Posterior cingulate gyrus (tissue), 11 donors: ENCODE measurements around the gene GPR39.
A peak's percentile ranks its signal among the peaks of the same experiment; 100 is the strongest.

Source experiments
- DNase-seq, 10 donors: peaks; one replicate each; pipeline versions ENCODE4 v3.0.0 to v3.0.0-alpha.2; 2020 to 2021; ENCODE audit warnings: mixed read lengths in 3 of 10
- intact Hi-C: fragments of 100-400 bp; cut with DNase I; formaldehyde crosslinking; loops from one replicate; pipeline ENCODE4 v1.15.1; 2023

The GPR39 gene

DNA sequence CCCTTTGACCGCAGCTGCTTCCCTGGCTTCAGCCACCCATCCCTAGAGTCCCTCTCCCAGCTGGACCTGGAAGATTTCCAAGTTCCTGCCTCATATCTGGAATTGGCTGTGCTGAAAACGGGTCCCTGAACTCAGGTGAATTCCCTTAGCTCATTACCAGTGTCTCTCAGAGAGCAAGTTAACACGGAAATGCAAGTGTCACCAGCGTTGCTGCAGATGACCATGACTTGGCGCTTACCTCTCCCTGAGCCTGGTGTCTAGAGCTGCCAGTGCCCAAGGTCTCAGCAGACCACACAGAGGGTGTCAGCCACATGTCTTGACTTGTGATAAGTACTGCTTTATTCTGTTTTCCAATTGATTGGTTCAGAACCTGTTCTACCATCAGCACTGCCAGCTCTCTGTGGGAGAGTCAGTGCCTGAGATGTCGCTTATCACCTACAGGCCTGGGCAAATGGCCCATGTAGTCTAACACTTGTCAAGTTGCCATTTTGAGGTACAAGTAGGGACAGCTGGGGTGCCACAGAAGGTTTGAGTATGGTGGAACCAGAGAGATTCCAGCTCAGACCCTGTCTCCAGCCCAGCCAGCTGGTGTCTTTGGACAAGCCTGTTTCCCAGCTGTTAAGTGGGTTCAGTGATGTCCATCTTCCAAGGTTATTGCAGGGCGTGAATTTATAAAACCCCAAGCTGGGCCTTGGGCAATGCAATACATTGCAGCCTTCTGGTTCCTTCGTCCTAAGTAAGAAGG, 204.7 kb downstream of the GPR39 start:
- intact Hi-C loops: no loop called here
- DNase-seq: no peak

GRCh38 chr2:132623096-132623839, 206.7 kb downstream of the GPR39 start:
- intact Hi-C loops: no loop called here
- no peak for DNase-seq

DNA sequence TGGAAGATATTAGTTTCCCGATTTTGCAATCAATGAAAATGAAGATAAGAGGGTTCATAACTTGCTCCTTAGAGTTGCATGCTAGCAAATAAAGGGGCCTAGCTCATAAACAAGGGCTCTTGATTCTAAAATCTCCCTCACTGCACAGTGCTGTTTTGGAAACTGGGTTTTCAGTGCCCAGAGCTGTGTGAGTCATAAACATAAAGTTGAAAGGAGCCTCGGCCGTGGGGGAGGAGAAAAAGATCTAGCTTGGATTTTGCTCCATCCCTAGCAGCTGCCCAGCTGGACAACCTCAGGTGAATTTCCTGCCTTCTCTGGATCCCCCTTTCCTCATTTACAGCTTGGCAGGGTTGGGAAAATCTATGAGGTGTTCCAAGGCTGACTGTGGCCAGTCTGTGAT, 210.9 kb downstream of the GPR39 start:
- intact Hi-C loops: no loop called here
- DNase-seq: no peak

DNA sequence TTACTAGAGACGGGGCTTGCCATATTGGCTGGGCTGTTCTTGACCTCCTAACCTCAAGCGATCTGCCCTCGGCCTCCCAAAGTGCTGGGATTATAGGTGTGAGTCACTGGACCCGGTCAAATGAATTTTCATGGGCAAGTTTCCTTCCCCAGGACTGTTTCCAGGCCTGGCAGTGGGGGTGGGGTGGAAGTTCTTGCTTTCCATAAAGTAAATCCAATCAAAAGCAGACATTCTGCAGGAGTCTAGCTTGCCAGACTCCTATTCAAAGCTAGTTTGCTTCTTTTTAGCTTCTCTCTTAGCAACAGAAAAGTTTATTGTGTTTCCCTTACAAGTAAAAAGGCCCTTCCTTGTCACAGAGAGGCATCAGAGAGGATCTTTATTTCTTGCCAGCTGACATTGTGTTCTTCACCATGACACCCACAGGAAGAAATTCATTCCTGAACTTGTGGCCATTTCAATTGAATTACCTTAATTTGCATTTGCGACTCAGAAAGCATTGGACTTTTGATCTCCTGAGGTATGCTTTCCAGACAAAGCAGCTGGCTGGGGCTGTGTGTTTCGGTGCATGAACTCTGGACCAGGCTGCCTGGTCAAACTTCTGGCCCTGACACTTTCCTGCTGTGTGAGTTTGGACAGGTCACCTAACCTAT, 215.5 kb downstream of the GPR39 start:
- intact Hi-C loops: no loop called here
- peak in 4 of 10 donors; percentile 21 to 67 (median 32) for DNase-seq

DNA sequence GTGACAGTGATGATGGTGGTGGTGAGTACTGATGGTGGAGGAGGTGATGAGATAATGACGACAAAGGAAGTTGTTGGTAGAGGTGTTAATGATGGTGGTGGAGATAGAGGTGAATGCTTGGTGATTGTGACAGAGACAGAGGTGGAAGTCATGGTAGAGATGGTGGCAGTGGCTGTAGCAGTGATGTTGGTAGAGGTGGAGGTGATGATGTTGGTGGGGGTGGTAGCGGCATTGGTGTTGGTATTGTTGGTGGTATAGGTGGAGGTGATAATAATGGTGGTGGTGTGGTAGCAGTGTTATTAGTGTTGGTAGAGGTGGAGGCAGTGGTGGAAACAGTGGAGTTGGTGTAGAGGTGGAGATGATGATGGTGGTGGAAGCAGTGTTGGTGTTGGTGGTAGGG, 217.0 kb downstream of the GPR39 start:
- DNase-seq: no peak
- intact Hi-C loops: no loop called here

DNA sequence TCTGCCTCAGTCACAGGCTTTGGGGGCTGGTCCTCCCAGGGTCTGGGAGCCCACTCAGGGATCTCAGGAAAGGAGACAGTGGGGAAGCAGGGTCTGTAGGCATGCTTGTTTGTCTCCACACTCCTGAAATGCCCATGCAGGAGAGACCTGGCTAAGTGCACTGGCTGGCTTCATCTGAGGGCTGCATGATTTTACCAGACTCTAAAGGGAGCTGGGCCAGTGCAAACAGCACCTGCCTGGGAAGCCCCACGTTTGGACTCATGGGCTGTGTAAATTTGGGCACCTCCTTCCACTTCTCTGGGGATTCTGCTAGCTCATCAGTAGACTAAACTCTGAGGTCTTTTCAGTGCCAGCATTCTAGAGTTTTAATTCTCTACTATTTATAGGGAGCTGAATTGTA, 219.7 kb downstream of the GPR39 start:
- intact Hi-C loops: no loop called here
- DNase-seq: no peak

- intact Hi-C loops: no loop called here
- no peak for DNase-seq
Measured at GRCh38 chr2:132638313-132639040, 221.9 kb downstream of the GPR39 start.

GRCh38 chr2:132640116-132640515, 223.5 kb downstream of the GPR39 start:
- intact Hi-C loops: no loop called here

DNA sequence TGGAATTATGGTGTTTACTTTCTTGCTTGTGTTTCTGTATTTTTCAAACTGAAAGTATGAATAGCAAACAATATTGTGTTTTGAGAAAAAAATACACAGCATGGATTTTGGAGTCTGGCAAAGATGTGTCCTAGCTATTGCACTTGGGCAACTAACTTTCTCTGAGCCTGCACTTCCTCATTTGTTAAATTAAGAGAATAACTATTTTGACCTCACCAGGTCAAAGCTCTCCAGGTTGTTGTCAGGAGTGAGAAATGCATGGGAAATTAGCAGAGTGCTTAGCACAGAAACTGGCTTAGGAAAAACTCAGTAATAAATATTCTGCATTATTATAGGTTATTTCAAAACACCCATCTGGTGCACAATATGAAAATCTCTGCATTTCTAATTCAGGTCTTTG, 225.2 kb downstream of the GPR39 start:
- no peak for DNase-seq
- intact Hi-C loops: no loop called here

More at GRCh38 chr2:132640116-132640515, 223.5 kb downstream of the GPR39 start:
- DNase-seq: no peak

DNA sequence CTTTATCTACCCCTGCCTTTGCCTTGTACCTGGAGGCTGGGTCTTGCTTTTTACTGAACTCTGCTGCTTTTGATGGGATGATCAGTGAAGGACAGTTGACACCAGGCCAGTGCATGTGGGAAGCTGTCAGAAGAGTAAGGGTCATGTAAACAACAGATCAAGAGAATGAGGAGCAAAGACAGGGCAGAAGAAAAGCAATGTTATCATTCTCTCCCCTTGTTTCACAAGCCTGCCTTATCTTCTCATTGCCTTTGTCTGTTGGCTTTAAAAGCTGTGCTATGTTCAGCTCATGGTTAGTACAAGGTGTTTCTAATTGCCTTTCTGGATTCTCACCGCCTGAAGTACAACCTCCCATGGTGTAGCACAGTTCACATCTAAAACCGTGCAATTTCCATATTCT, 225.8 kb downstream of the GPR39 start:
- intact Hi-C loops: no loop called here
- no peak for DNase-seq

- DNase-seq: no peak
Measured at GRCh38 chr2:132645176-132645575, 228.6 kb downstream of the GPR39 start.

GRCh38 chr2:132645722-132646539, 229.3 kb downstream of the GPR39 start:
- DNase-seq: no peak
- intact Hi-C loops: no loop called here

More at GRCh38 chr2:132645176-132645575, 228.6 kb downstream of the GPR39 start:
- intact Hi-C loops: no loop called here

- no peak for DNase-seq
- intact Hi-C loops: no loop called here
Measured at GRCh38 chr2:132646540-132647108, 230.0 kb downstream of the GPR39 start.

- intact Hi-C loops: no loop called here
- peak in 1 of 10 donors; percentile 32 for DNase-seq
Measured at GRCh38 chr2:132651115-132652045, 234.8 kb downstream of the GPR39 start.

DNA sequence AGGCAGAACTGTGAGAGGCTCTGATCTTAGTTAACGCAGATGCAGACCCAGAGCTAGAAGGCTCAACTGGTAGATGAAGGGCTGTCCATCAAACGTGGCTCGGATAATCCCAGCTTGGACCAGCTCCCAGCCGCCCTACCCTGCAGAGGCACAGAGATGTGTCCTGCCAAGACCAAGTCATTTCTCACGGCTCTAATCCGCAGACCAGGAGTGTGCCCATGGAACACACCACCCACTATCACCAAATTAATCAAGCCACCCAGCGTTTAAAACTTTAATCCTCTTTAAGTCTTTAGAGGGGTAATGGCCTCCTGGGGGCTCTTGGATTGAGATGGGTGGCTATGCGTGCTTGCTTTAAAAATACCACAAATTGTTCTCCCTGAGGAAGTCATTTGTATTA, 235.9 kb downstream of the GPR39 start:
- no peak for DNase-seq
- intact Hi-C loops: no loop called here

DNA sequence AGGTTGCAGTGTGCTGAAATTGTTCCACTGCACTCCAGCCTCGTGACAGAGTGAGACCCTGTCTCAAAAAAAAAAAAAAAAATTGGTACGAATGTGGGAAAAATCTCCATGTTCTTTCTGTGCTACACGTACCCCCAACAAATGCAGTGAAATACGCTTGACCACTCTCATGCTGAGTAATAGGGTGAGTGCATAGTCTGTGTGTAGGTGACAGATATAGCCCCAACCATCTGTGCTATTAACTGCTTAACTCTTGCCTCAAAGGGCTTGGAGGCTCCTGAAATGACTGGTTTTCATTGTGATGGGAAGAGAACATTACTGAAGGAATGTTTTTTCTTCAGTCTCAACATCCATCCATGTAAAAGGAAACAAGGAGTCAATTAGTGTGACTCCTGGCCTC, 237.7 kb downstream of the GPR39 start:
- no peak for DNase-seq
- intact Hi-C loops: no loop called here

GRCh38 chr2:132654968-132655367, 238.4 kb downstream of the GPR39 start:
- no peak for DNase-seq
- intact Hi-C loops: no loop called here

- intact Hi-C loops: no loop called here
Measured at GRCh38 chr2:132656266-132656975, 239.8 kb downstream of the GPR39 start.

More at GRCh38 chr2:132656266-132656975, 239.8 kb downstream of the GPR39 start:
- no peak for DNase-seq
